ENCODE measurements around the gene KAT6B.

The KAT6B gene

GRCh38 chr10:74924251-74924963 lies 98.0 kb downstream of the KAT6B start:
- peak; percentile 93 for DNase-seq

- no peak for DNase-seq
Observed at GRCh38 chr10:74925291-74925690, 98.9 kb downstream of the KAT6B start.

- DNase-seq: no peak
Observed at GRCh38 chr10:74925708-74926107, 99.3 kb downstream of the KAT6B start.

GRCh38 chr10:74926791-74927585 lies 100.6 kb downstream of the KAT6B start:
- no peak for DNase-seq

GRCh38 chr10:74927701-74928100 lies 101.3 kb downstream of the KAT6B start:
- DNase-seq: peak; percentile 53

- peak; percentile 27 for DNase-seq
Observed at GRCh38 chr10:74928742-74929191, 102.4 kb downstream of the KAT6B start.

- peak; percentile 48 for DNase-seq
Observed at GRCh38 chr10:74929197-74929596, 102.8 kb downstream of the KAT6B start.

- DNase-seq: no peak
Observed at GRCh38 chr10:74930965-74931364, 104.6 kb downstream of the KAT6B start.

- DNase-seq: no peak
Observed at GRCh38 chr10:74932648-74933047, 106.2 kb downstream of the KAT6B start.

GRCh38 chr10:74934100-74934812 lies 107.9 kb downstream of the KAT6B start:
- DNase-seq: no peak

- DNase-seq: peak; percentile 30
Observed at GRCh38 chr10:74936577-74937265, 110.3 kb downstream of the KAT6B start.

GRCh38 chr10:74937266-74937856 lies 111.0 kb downstream of the KAT6B start:
- DNase-seq: no peak

GRCh38 chr10:74944205-74944604 lies 117.8 kb downstream of the KAT6B start:
- DNase-seq: no peak

- peak; percentile 38 for DNase-seq
Observed at GRCh38 chr10:74947781-74948401, 121.5 kb downstream of the KAT6B start.

GRCh38 chr10:74949034-74949832 lies 122.8 kb downstream of the KAT6B start:
- peak; percentile 36 for DNase-seq

- DNase-seq: peak; percentile 31
Observed at GRCh38 chr10:74949843-74950765, 123.7 kb downstream of the KAT6B start.

GRCh38 chr10:74953214-74953613 lies 126.8 kb downstream of the KAT6B start:
- no peak for DNase-seq

- DNase-seq: peak; percentile 34
Observed at GRCh38 chr10:74955796-74956195, 129.4 kb downstream of the KAT6B start.

- DNase-seq: no peak
Observed at GRCh38 chr10:74956555-74957111, 130.2 kb downstream of the KAT6B start.

Data from EL (cell line).